Lung (tissue), 12 donors: ENCODE results near the gene XPNPEP2. TPM values are rescaled to one million over a fixed set of nuclear protein-coding genes. Genes with fewer than 3 reads are reported as not detected.

Experiments used
- ATAC-seq: fragments of 200-7000 bp; cut with Tn5 transposase; one replicate; pipeline ENCODE4 v1.9.1; 2020; ENCODE audit warnings: moderate number of reproducible peaks; ENCODE audit not compliant: insufficient read depth, low FRiP score
- DNase-seq, 3 donors: peaks; one replicate each; pipeline ENCODE4 v3.0.0-alpha.2; 2013 to 2017
- H3K27ac ChIP-seq, 2 donors: one replicate each; pipeline ENCODE4 v1.5.1; 2013; ENCODE audit warnings: mild to moderate bottlenecking in 2 of 2, moderate library complexity in 2 of 2, control low read depth in 1 of 2, inconsistent platforms in 1 of 2, low read depth in 1 of 2, low read length in 1 of 2
- H3K27me3 ChIP-seq, 3 donors: one replicate each; pipeline ENCODE4 v1.5.1; 2013; ENCODE audit warnings: low read length in 2 of 3; ENCODE audit not compliant: control insufficient read depth in 3 of 3, insufficient read depth in 3 of 3
- H3K36me3 ChIP-seq, 4 donors: one replicate each; pipeline ENCODE4 v1.5.1; 2013; ENCODE audit warnings: low read length in 4 of 4, mild to moderate bottlenecking in 1 of 4, moderate library complexity in 1 of 4; ENCODE audit not compliant: control insufficient read depth in 4 of 4, insufficient read depth in 4 of 4
- H3K4me1 ChIP-seq, 5 donors: one replicate each; pipeline ENCODE4 v1.5.1; 2013; ENCODE audit warnings: low read length in 5 of 5, mild to moderate bottlenecking in 2 of 5, moderate library complexity in 1 of 5; ENCODE audit not compliant: control insufficient read depth in 5 of 5, insufficient read depth in 5 of 5
- H3K4me3 ChIP-seq: one replicate; pipeline ENCODE4 v1.5.1; 2013; ENCODE audit warnings: mild to moderate bottlenecking, control low read depth, moderate library complexity
- H3K9ac ChIP-seq, 2 donors: one replicate each; pipeline ENCODE4 v1.5.1; 2013; ENCODE audit warnings: low read length in 2 of 2, control low read depth in 1 of 2; ENCODE audit not compliant: insufficient read depth in 1 of 2
- H3K9me3 ChIP-seq, 4 donors: one replicate each; pipeline ENCODE4 v1.5.1; 2013; ENCODE audit warnings: low read length in 3 of 4, mild to moderate bottlenecking in 1 of 4, moderate library complexity in 1 of 4; ENCODE audit not compliant: control insufficient read depth in 4 of 4, insufficient read depth in 3 of 4
- CTCF ChIP-seq: IDR thresholded peaks from 2 replicates; pipeline ENCODE4 v1.5.1; 2012; ENCODE audit warnings: mild to moderate bottlenecking; ENCODE audit errors: control extremely low read depth, extremely low read depth
- WGBS, 2 donors: extraction: QIAGEN DNeasy Blood & Tissue Kit; methylation state at CpG; one replicate each; pipeline ENCODE4 v1.1.7; 2013; 5-methylcytosine and 5-hydroxymethylcytosine counted together
- polyA plus RNA-seq, 2 donors: library from polyadenylated mRNA; stranded (reverse); fragments of 200-250 nt; gene quantifications; one replicate each; pipeline ENCODE4 v1.2.1, GENCODE V29; 2013
- total RNA-seq, 2 donors: library from RNA; depleted of rRNA in 1 of 2; stranded (reverse); fragments of >200 nt in 1 of 2; gene quantifications; one replicate each; pipeline ENCODE4 v1.2.1, GENCODE V29; 2014 to 2021
- donor health status: control.
- donor health status: control.
- donor health status: Bipolar disorder and iron deficiency.
- donor health status: healthy.
- donor health status: DM: yes; HTN: yes; CAD: no.

The XPNPEP2 gene
- total and polyA plus RNA-seq, 4 donors: 0.61 to 2.1 (median 1.3) TPM

DNA sequence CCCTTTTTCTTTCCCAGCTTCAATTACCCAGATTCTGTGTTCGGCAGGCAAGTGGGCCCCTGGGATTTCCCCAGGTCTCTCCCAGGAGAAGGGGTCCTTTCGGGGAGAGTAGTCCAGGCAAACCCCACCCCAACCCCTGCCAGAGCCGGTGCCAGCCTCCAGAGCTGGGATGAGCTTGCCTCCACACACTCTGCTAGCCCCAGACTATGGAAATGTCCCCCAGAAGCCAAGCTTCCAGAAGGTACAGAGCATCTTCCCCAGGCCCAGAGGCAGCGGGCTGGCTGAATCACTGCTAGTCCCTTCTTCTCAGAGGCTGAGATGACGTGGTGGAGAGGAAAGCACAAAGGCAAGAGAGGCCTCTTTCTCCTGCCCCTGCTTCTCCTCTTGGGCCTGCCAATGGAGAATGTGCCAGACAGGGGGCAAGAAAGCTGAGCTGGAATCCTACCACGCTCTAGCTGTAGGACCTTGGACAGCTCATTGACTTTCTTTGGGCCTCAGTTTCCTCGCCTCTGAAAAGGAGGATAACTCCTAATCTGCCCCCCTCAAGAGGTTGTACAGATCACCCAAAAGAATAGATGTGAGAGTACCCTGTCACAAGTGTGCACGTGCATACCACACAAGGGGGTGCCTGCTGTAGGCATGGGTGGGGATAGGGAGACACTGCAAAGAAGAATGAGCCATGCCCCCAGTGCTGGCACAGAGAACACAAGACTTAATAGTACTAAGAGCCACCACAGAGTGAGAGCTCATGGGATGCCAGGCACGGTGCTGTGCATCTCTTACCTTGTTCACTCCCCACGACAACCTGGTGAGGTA lies 43.1 kb downstream of the XPNPEP2 start:
- H3K4me3 ChIP-seq: no peak overlapping the region

DNA sequence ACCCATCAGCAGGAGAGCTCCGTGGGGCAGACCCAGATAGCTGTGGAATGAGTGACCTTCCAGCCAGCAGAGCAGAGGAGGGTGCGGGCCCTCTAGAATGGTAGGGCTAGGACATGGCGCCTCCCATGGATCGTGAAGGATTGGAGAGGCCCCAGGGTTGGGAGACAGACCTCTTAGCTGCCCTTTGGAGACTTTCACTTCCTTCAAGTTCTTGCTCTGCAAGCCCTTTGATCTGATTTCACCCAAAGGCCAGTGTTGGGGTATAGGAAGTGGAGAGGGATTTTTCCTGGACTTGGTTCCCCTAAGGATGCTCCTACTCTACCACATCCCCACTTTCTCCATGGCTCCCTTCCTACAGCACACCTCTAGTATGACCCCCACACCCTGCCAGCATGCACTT lies 43.9 kb downstream of the XPNPEP2 start:
- H3K4me1 ChIP-seq: no peaks in the 10 kb centered on the region
- WGBS, 2 donors: 68 to 75% methylated on average over 3 to 4 of the region's 4 CpGs
- ATAC-seq: no peak
- TF ChIP-seq CTCF: no peak
- no peak overlapping the region for H3K27ac ChIP-seq
- no peak overlapping the region for H3K9ac ChIP-seq
- H3K4me3 ChIP-seq: no peak overlapping the region
- peaks cover 0 to 4% (median 0%) of the 10 kb centered on the region in 4 donors for H3K9me3 ChIP-seq
- no peaks in the 10 kb centered on the region for H3K36me3 ChIP-seq
- H3K27me3 ChIP-seq: no peaks in the 10 kb centered on the region
- DNase-seq: no peak

More for the DNA sequence above, 43.1 kb downstream of the XPNPEP2 start:
- H3K27me3 ChIP-seq: no peaks in the 10 kb centered on the region
- DNase-seq: no peak
- no peak overlapping the region for H3K27ac ChIP-seq
- no peaks in the 10 kb centered on the region for H3K36me3 ChIP-seq
- ATAC-seq: no peak
- WGBS, 2 donors: 58 to 65% methylated on average over 10 of the region's 10 CpGs
- peaks cover 0 to 2% (median 0%) of the 10 kb centered on the region in 4 donors for H3K9me3 ChIP-seq
- no peak for TF ChIP-seq CTCF
- peaks cover 0 to 4% (median 0%) of the 10 kb centered on the region in 5 donors for H3K4me1 ChIP-seq
- no peak overlapping the region for H3K9ac ChIP-seq

GRCh38 chrX:129783291-129783713 lies 44.5 kb downstream of the XPNPEP2 start:
- ATAC-seq: no peak
- no peak for DNase-seq
- no peak for TF ChIP-seq CTCF
- no peaks in the 10 kb centered on the region for H3K4me1 ChIP-seq
- 79 to 86% methylated on average over 10 to 11 of the region's 11 CpGs for WGBS, 2 donors
- H3K36me3 ChIP-seq: no peaks in the 10 kb centered on the region
- H3K27me3 ChIP-seq: no peaks in the 10 kb centered on the region
- no peak overlapping the region for H3K4me3 ChIP-seq
- no peak overlapping the region for H3K27ac ChIP-seq
- H3K9ac ChIP-seq: no peak overlapping the region
- H3K9me3 ChIP-seq: peaks cover 0 to 4% (median 0%) of the 10 kb centered on the region in 4 donors
